GM19395 (cell line): Measurements from ENCODE around the gene TTC7B.

ENCODE experiments used
- ATAC-seq: cut with Tn5 transposase; IDR thresholded peaks from one replicate; pipeline ENCODE4 v1.9.1; 2021; ENCODE audit warnings: mild to moderate bottlenecking, moderate library complexity; ENCODE audit not compliant: unreplicated experiment

TTC7B gene

DNA sequence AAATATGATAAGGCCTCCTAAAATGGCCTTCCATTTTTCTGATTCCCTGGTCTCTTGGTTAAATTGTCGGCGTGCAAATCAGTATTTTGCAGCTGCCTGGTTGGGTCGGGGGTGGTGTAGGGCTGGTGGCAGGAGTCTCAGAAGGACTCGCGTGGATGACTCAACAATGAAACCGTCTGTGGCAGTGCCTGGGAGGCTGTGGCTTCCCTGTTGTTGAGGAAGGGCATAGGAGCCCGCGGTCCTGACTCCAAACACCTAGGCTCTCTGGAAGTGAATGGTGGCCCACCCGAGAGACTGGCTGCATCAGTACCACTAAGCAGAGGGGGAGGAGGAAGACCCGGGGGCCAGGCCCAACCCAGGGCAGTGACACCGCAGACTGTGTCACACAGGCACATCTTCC is 207.9 kb downstream of the TTC7B start:
- no peak for ATAC-seq

DNA sequence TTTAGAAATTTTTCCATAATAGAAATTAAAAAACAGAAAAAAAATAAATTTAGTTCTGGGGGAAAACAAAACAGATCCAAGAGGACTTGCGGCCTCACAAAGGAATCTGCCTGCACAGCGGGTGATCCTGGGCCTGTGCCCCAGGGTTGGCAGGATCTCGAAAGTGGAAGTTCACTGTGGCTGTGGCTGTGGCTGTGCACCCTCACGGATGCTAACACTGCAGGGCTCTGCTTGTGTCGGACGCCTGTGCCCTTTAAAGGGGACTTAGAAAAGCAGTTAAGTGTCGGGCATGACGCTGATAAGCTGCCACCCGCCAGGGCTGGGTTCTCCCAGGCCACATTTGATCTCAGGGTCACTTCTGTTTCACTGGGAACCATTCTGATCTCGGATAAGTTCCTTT is 209.1 kb downstream of the TTC7B start:
- ATAC-seq: no peak

GRCh38 chr14:90606434-90606833 is 209.8 kb downstream of the TTC7B start:
- ATAC-seq: no peak

DNA sequence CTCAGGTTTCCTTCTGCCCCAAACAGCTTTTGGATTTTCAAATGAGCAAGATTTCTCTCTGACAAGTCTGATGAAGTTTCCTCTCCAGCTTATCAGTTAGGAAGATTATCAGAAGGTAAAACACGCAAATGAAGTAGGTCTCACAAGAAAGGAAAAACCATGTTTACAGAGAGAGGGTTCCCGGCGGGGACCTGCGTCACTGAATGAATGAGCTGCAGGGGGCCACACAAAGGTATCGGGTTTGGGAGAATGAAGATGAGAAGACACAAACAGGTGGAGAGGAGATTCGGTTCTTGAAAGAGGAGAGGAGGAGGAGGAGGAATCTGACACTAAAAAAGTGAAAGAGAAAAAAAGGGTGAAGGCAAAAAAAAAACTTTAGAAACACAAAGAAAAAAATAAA is 210.8 kb downstream of the TTC7B start:
- ATAC-seq: no peak

DNA sequence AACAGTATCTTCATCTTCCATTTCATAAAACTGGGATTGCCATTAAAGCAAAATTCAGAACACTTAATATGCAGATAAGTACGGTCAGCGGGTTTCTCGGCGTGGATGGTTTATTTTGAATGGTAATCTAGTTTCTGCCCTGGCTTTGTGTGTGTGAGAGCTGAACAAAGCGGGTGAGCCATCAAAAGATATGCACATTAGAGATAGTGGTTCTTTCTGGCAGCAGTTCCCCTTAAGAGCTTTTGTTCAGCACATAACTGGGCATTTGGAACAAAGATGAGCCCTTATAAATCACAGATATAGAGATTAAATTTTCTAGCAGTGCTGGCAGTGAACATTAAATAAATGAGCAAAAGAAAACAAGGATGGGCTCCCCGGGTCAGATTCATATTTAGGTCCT is 211.9 kb downstream of the TTC7B start:
- no peak for ATAC-seq

DNA sequence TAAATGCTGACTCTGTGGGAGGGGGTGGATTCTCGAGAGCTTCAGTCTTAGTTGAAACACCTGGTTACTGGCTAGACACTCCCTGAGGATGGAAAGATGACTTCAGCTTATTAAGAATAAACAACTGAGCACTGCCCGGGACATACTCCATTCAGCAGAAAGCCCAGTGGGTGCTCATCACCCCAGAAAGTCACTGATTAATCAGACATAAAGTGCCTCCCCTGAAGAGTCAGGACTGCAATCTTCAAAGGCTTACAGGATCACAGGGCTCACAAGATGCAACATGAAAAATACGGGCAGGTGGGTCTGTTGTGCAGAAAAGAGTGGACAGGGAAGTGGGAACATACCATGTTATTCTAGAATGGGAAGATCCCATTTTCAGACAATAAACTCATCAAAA is 212.4 kb downstream of the TTC7B start:
- no peak for ATAC-seq

GRCh38 chr14:90603336-90603735 is 212.9 kb downstream of the TTC7B start:
- no peak for ATAC-seq

DNA sequence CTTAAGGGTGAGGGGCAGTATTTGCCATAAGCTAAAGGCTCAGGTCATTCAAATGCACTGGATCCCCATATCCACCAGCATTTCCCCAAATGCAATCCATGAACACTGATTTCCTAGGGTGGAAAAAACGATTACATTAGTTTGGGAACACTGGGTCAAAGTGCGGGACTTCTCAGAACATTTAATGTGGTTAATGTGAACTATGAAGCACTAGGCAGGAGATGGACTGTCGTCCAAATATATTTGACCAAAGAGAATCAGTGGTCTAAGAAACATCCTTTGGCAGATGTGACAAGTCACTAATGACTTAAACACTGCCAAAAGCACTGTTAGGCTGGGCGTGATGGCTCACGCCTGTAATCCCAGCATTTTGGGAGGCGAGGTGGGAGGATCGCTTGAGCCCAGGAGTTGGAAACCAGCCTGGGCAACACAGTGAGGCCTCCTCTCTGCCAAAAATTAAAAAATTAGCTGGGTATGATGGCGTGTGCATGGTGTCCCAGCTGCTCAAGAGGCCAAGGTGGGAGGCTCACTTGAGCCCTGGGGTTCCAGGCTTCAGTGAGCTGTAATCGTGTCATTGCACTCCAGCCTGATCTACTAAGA is 214.0 kb downstream of the TTC7B start:
- ATAC-seq: no peak

- no peak for ATAC-seq
Observed at GRCh38 chr14:90601563-90601962, 214.7 kb downstream of the TTC7B start.

DNA sequence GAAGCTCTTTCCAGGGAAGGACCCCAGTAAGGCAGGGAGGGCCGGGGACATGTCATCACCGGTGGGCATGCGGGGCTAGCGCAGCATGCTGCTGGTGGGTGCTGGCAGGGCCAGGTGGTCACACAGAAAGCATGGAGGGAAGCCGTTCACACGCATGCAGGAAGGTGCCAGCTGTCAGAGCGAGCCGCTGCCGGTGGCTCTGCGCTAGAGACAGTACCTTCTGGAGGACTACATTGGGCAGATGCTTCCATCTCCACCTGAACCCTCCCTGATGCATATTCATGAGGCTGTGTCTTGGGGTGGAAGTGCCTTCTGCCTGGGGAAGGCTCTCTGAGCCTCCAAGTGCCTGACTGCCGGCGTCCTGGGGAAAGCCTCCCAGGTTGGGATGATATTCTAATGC is 215.6 kb downstream of the TTC7B start:
- no peak for ATAC-seq

DNA sequence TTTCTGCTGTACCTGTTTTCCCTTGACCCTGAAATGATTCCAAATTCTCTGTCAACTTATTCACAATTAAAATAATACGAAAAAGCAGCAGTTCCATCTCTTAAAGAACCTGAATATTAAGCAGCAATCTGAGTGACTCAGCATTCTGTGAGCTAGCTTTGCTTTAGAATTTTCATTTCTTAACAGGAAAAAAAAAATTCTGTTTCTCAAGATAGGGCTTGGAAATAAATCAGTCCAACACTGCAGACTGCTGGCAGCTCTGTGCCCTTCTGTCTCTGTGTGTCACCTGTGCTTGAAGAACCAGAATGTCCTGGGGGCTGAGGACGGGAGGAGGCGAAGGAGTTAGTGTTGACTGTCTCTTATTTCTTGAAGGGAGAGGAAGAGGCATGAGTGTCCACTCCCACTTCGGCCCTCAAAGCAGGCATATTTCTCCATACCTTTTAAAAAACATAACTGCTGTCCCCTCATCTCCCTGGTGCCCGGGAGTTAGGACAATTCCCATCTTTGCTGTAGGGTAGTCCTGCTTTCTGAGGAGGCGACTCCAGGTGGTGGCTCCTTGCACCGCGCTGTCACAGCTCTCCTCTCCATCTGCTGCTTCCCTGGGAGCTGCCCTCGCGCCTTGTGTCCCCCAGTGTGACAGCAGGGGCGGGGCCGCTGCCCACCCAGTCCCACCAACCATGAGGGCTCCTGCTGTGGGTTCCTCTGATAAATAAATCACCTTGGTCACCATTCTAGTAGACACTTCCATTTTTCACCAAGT is 216.3 kb downstream of the TTC7B start:
- ATAC-seq: no peak

GRCh38 chr14:90599339-90599738 is 216.9 kb downstream of the TTC7B start:
- ATAC-seq: no peak

- no peak for ATAC-seq
Observed at GRCh38 chr14:90597961-90598360, 218.3 kb downstream of the TTC7B start.

DNA sequence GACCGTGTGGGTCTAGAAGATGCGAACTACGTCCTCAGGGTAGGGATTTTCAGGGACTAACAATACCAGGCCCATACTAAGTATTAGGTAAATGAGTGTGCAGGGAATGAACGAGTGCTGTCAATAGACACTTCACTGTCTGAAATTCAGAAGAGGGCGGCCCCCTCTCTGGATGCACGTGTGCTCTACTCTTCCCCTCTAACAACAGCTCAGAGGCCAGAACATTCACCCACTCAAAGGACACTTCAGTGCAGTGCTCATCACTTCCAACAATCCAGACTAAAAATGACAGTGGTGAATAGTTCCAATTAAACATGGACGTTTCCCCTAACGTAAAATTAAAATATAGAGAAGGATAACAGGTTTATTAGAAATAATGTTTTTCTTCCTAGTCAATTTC is 219.5 kb downstream of the TTC7B start:
- ATAC-seq: no peak

GRCh38 chr14:90593254-90594040 is 222.8 kb downstream of the TTC7B start:
- ATAC-seq: no peak

- no peak for ATAC-seq
Observed at GRCh38 chr14:90592655-90593054, 223.6 kb downstream of the TTC7B start.

DNA sequence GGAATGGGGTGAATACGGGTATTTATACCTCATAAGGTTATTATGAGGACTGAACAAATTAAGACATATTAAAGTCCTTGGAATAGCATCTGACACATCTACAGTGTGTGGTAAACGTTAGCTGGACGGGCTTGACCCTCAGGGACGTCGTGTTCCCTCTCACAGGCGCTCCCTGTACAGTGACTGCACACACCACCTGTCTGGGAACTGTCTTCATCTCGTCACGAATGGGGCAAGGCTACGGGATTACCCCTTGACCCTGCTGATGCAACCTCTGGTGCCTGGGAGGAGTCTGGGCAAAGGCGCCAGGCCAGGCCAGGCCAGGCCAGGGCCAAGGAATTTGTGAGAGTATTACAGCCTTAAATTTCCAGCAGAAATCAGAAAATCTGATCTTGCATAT is 228.3 kb downstream of the TTC7B start:
- ATAC-seq: no peak

GRCh38 chr14:90587252-90587910 is 228.8 kb downstream of the TTC7B start:
- no peak for ATAC-seq

- no peak for ATAC-seq
Observed at GRCh38 chr14:90585106-90585505, 231.1 kb downstream of the TTC7B start.

DNA sequence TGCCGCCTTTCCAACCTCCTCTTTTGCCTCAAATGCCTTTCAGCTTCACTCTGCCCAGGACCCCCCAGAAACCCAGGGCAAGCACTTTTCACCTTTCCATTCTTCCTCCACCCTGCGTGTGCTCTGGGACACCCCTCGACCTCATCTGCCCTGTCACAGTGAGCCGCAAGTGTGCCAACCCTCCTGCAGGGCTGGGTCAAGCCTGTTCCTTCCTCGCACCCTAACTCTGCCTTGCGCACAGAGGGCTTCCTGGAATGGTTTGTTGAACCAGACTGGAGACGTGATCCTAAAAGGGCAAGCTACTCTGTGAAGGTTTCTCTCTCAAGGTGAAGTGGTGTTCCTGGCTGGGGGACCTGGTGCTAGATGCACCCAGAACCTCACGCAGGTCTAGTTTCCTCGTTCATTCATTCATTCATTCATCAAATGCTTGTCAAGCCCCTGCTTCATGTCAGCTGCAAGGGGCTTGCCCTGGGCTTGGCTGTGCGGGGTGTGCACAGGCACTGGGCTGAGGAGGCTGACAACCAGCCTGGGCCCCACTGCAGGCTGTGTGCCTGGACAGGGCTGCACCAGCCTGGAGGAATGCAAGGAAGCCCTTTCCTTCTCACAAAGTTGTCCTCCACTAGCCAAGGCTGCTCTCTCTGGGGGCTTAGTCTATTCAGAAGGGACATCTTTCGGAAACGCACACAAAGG is 232.2 kb downstream of the TTC7B start:
- ATAC-seq: no peak

- ATAC-seq: no peak
Observed at GRCh38 chr14:90583427-90583826, 232.8 kb downstream of the TTC7B start.
